GOT3 (cell line): Measurements from ENCODE around the gene GFOD2.

Source experiments
- DNase-seq: peaks from one replicate; lab custom pipeline; 2025; ENCODE audit warnings: mixed read lengths; lab: John Stamatoyannopoulos, UW

The GFOD2 gene

GRCh38 chr16:67657751-67658518 lies 61.2 kb downstream of the GFOD2 start:
- no peak for DNase-seq

DNA sequence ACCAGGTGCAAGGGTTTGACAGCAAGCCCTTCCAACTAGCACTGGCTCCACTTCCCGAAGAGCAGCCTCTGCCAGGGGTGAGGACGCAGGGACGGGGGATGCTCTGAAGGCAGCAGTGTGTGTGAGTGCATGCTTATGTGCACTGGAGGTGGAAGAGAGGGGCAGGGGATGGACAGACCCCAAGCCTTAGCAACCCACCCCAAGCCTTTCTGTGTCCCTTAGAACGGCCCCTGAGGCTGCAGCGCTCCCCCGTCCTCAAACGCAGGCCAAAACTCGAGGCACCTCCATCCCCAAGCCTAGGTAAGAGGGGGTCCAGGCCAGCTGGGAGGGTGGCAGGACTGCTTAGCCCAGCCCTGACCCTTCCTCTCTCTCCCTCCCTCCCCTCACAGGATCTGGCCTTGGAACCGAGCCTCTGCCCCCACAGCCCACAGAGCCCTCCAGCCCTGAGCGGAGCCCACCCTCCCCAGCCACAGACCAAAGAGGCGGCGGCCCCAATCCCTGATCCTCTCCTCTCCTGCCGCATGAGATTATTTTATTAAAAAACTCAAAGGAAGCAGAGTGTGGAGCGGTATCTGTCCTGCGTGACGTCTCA lies 62.0 kb downstream of the GFOD2 start:
- DNase-seq: no peak

DNA sequence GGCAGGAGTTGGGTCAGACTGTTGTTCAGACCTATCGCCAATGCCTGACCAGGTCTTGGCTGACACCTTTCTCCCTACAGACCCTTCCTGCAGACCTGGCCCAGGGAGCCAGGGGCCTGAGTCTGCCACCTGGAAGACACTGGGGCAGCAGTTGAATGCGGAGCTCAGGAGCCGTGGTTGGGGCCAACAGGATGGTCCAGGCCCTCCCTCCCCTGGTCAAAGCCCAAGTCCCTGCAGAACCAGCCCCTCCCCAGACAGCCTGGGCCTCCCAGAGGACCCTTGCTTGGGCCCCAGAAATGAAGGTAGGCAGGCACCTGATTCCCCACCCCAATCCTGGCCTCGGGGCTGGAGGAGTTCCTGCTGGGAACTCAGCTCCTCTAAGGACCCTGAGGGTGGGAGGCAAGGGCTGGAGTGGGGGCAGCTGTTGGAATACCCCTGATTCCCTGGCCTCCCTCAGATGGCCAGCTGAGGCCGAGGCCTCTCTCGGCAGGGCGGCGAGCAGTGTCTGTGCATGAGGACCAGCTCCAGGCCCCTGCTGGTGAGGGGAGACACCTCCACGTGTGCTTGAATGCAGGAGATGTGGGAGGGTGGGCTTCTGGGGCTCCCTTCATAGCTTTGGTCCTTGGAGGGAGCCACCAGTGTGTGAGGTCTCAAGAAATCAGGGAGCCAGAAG lies 62.6 kb downstream of the GFOD2 start:
- DNase-seq: no peak

- no peak for DNase-seq
Measured at GRCh38 chr16:67655363-67655762, 63.8 kb downstream of the GFOD2 start.

GRCh38 chr16:67654403-67654911 lies 64.7 kb downstream of the GFOD2 start:
- DNase-seq: no peak

- DNase-seq: no peak
Measured at GRCh38 chr16:67653789-67654402, 65.2 kb downstream of the GFOD2 start.

DNA sequence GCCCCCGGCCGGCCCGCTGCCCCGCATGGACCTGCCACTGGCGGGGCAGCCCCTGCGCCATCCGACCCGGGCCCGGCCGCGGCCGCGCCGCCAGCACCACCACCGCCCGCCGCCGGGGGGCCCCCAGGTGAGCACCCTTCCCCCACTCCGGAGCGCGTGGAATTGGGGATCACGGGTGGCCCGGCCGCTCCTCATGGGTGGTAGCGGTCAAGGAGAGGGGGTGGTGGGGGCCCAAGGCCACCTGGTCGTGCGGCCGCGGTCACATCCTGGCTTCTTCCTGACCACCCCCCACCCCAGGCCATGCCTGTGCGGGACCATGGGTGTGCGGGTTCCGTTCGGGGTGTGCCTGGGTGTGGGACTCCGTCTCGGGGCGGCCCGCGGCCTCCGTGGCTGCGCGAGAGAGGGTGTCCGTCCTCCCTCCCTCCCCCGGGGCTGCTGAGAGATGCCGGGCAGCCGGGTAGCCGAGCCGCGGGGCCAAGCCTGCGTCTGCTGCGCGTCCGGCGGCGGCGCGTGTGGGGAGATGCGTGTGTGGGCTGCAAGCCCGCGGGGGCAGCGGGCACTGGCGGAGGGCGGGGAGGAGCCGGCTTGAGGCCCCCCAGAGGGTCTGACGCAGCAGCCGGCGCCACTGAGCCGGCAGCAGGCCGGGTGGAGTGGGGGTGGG lies 65.9 kb downstream of the GFOD2 start:
- DNase-seq: no peak

DNA sequence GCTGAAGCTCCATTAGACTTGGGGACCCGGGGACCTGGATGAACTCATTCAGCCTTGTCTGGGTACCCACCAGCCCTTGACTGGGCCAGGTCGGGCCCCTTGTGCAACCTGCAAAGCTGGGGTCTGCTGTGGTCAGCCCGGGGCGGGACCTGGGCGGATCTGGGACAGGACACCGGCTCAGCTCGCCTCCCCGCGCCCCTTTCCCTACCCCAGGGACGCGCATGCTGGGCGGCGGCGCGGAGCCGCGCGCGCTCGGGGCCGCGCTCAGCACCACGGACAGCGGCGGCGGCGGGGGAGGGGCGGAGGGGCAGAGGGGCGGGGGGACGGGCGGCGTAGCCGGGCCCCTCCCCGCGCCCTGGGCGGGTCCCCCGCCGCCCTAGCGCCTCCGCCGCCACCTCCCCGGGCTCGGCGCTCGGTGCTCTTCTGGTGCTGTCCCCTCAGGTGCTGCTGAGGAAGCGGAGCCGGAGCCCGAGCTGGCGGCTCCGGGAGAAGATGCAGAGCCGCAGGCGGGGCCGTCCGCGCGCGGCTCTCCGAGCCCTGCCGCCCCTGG lies 66.5 kb downstream of the GFOD2 start:
- no peak for DNase-seq

DNA sequence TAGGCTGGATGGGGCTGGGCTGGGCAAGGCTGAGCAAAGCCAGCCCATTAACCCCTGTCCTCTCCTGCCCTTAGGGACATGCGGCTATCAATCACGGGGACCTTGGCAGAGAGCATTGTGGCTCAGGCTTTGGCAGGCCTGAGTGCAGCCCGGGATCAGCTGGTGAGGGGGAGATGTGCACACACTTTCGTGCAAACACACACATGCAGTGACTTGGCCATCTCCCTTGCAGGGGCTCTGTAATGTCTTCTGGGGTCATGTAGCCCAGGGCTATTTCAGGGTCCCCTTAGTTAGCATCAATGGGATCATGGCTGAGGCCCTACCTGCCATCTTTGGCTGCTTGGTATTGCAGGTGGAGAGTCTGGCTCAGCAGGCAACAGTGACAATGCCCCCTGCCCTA lies 67.3 kb downstream of the GFOD2 start:
- no peak for DNase-seq

DNA sequence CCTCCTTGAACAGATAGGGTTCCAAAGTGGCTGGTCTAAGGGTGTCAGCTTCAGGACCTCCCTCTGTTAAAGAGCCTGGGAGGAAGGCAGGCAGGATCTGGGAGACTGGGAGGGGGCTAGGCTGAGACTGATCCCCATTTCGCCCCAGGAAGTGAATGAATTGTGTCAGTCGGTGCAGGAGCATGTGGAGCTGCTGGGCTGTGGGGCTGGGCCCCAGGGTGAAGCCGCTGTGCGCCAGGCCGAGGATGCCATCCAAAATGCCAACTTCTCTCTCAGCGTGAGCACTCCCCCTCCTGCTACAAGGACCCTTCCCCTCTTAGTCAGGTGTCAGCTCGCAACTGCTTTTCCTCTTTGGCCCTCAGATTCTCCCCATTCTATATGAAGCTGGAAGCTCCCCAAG lies 68.1 kb downstream of the GFOD2 start:
- no peak for DNase-seq

GRCh38 chr16:67650023-67650422 lies 69.1 kb downstream of the GFOD2 start:
- no peak for DNase-seq

- DNase-seq: no peak
Measured at GRCh38 chr16:67649494-67649931, 69.6 kb downstream of the GFOD2 start.

- DNase-seq: no peak
Measured at GRCh38 chr16:67648764-67649407, 70.2 kb downstream of the GFOD2 start.

- no peak for DNase-seq
Measured at GRCh38 chr16:67648088-67648763, 70.9 kb downstream of the GFOD2 start.

- DNase-seq: no peak
Measured at GRCh38 chr16:67647681-67648080, 71.4 kb downstream of the GFOD2 start.

- no peak for DNase-seq
Measured at GRCh38 chr16:67647111-67647651, 71.9 kb downstream of the GFOD2 start.

GRCh38 chr16:67645397-67646121 lies 73.6 kb downstream of the GFOD2 start:
- DNase-seq: no peak

DNA sequence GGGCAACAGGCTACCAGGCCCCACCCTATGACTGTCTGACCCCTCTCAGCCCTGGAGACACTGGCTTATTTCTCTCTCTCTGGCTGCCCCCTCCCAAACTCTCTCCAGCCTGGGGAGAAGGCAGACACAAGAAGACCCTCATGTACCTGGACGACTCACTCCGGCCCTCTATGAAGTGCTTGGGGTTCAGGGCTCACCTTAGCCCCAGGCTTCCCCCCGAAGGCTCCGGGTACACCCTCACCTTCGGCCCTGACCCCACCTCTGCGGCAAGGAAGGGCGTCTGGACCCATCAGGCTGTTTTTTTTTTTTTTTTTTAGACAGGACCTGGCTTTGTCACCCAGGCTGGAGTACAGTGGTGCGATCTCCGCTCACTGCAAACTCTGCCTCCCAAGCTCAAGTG lies 75.1 kb downstream of the GFOD2 start:
- DNase-seq: no peak
